A549 (cell line): Measurements from ENCODE around the gene LYZL1.

Source experiments
- BHLHE40 ChIP-seq: IDR thresholded peaks from 2 replicates; pipeline ENCODE4 v1.6.1; 2012; ENCODE audit warnings: low read depth, low read length, inconsistent platforms
- MYC ChIP-seq: IDR thresholded peaks from 2 replicates; pipeline ENCODE4 v1.6.1; 2012; ENCODE audit warnings: mild to moderate bottlenecking, inconsistent platforms, low read length, improper control_type of control experiment, borderline replicate concordance
- TP53 ChIP-seq: fragments of 250-450 bp; sonication (Bioruptor Pico); IDR thresholded peaks from 2 replicates; pipeline ENCODE4 v1.5.0; 2021; ENCODE audit warnings: mild to moderate bottlenecking, moderate library complexity
- TF ChIP-seq, protein P1 (sequence below): IDR thresholded peaks from 2 replicates; pipeline ENCODE4 v1.6.1; 2012
- TF ChIP-seq, protein P2 (sequence below): fragments of >200 bp; sonication (Bioruptor Twin); formaldehyde crosslinking; IDR thresholded peaks from 3 replicates; pipeline ENCODE4 v1.5.1; 2016

DNA sequence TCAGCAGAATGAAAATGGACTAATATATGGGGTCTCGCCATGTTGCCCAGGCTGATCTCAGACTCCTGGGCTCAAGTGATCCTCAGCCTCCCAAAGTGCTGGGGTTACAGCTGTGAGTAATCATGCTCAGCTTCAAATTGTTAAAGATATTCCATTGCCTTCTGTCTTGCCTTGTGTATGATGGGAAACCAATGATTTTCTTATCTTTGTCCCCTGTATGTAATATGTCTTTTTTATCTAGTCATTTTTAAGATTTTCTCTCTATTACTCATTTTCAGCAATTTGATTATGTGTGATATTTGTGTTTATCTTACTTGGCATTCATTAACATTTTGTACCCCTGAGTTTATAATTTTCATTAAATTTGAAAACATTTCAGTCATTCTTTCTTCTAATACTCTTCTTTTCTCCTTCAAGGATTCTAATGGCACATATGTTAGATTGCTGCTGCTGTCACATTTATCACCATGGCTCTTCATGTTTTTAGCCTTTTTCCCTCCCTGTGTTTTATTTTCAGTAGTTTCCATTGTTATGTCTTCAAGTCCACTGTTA is 12.6 kb downstream of the LYZL1 start:
- TF ChIP-seq, protein P1, sequence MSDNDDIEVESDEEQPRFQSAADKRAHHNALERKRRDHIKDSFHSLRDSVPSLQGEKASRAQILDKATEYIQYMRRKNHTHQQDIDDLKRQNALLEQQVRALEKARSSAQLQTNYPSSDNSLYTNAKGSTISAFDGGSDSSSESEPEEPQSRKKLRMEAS = no peak
- TF ChIP-seq, protein P2, sequence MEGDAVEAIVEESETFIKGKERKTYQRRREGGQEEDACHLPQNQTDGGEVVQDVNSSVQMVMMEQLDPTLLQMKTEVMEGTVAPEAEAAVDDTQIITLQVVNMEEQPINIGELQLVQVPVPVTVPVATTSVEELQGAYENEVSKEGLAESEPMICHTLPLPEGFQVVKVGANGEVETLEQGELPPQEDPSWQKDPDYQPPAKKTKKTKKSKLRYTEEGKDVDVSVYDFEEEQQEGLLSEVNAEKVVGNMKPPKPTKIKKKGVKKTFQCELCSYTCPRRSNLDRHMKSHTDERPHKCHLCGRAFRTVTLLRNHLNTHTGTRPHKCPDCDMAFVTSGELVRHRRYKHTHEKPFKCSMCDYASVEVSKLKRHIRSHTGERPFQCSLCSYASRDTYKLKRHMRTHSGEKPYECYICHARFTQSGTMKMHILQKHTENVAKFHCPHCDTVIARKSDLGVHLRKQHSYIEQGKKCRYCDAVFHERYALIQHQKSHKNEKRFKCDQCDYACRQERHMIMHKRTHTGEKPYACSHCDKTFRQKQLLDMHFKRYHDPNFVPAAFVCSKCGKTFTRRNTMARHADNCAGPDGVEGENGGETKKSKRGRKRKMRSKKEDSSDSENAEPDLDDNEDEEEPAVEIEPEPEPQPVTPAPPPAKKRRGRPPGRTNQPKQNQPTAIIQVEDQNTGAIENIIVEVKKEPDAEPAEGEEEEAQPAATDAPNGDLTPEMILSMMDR = no peak
- TF ChIP-seq BHLHE40 = no peak
- TF ChIP-seq TP53 = no peak
- TF ChIP-seq MYC = no peak
